Right lobe of liver (tissue), 4 donors: ENCODE measurements around the gene NR5A2.

Experiments
- POLR2A ChIP-seq: fragments of 450-650 bp; IDR thresholded peaks from one replicate; pipeline ENCODE4 v1.6.1; 2017; ENCODE audit warnings: antibody characterized with exemption, mild to moderate bottlenecking
- TF ChIP-seq, protein P1 (sequence below), 4 donors: fragments of 200-600 bp in 3 of 4; fragments of 450-650 bp in 1 of 4; IDR thresholded peaks; one replicate each; pipeline versions ENCODE4 v1.5.1 to v1.8.0; 2016 to 2022; ENCODE audit warnings: antibody characterized with exemption in 4 of 4, mild to moderate bottlenecking in 2 of 4
- donor health status: DM: no; HTN: no; CAD: no.
- donor health status: DM: no; HTN: no; CAD: no.
- donor health status: DM: no; HTN: yes; CAD: no.

DNA sequence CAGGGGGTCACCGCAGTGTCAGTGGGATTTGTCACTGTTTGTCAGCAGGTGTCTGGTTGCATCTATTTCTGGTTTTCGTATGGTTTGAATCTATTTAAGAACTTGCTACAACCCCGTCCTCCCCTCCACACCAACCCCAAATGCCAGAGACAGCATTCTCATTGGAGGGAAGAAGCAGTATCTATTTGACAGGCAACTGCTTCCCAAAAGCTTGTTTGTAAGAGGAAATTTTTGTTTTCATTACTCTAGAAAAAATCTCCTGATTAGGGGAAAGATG is 54.4 kb downstream of the NR5A2 start:
- TF ChIP-seq, protein P1, sequence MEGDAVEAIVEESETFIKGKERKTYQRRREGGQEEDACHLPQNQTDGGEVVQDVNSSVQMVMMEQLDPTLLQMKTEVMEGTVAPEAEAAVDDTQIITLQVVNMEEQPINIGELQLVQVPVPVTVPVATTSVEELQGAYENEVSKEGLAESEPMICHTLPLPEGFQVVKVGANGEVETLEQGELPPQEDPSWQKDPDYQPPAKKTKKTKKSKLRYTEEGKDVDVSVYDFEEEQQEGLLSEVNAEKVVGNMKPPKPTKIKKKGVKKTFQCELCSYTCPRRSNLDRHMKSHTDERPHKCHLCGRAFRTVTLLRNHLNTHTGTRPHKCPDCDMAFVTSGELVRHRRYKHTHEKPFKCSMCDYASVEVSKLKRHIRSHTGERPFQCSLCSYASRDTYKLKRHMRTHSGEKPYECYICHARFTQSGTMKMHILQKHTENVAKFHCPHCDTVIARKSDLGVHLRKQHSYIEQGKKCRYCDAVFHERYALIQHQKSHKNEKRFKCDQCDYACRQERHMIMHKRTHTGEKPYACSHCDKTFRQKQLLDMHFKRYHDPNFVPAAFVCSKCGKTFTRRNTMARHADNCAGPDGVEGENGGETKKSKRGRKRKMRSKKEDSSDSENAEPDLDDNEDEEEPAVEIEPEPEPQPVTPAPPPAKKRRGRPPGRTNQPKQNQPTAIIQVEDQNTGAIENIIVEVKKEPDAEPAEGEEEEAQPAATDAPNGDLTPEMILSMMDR (IDR thresholded peaks at IDR 0.05), result no peak
- no peak for TF ChIP-seq POLR2A
